ENCODE results near the gene ADAMTSL1. TPM values are rescaled to one million over a fixed set of nuclear protein-coding genes. Genes with fewer than 3 reads are reported as not detected.

ADAMTSL1 gene
- total and polyA plus RNA-seq, 12 donors: 0.37 to 5.2 (median 1.9) TPM

DNA sequence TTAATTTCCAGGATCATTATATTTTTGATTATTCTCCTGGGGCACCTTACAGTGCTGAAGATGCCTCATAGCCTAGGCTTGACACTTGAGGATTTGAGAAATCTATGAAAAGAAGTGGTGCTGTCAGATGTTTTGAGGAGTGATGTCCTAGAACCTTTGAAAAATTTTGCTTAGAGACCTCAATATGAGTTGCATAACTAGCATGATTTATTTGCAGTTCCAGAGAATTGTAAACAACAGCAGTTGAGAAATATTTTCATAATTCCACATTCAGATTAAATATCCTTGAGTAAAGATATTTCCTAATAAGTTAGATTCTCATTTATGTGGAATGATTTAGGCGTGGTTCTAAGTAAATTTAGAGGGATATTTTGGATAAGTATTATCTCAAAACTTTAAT lies 225.8 kb downstream of the ADAMTSL1 start:
- H3K4me3 ChIP-seq: no peak overlapping the region
- H3K36me3 ChIP-seq: peaks cover 0 to 12% (median 0%) of the 10 kb centered on the region in 9 donors
- H3K4me1 ChIP-seq: peaks cover 0 to 19% (median 0%) of the 10 kb centered on the region in 9 donors
- DNase-seq (no peak), ATAC-seq (no peak)
- peaks cover 0 to 17% (median 5%) of the 10 kb centered on the region in 11 donors for H3K9me3 ChIP-seq
- H3K27ac ChIP-seq: no peak overlapping the region
- intact Hi-C loops (cut with DNase I): no loop called here
- WGBS, 2 donors: 82 to 90% methylated on average over 1 of the region's 1 CpG
- no peak for TF ChIP-seq CTCF (IDR thresholded peaks at IDR 0.05)
- H3K27me3 ChIP-seq: no peaks in the 10 kb centered on the region

DNA sequence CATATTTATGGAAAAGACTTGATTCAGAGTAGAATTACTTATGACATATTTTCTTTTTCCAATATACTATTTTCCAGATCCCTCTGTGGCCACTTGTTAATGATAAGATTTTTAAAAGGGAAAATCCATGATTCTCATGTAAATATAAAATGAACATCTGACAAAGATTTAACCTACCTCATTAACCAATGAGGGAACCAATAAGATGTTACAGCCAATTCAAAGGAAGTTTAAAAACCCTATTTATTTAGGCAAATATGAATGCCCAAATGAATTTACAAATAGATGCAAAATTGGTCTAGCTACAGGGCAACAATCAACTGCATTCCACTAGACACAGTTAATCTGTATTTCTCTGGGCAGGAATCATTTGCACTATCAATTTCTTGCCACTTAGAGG lies 226.8 kb downstream of the ADAMTSL1 start:
- TF ChIP-seq CTCF (IDR thresholded peaks at IDR 0.05): no peak
- Histone ChIP-seq H3K27me3 (no peaks in the 10 kb centered on the region), H3K4me3 (no peak overlapping the region), H3K27ac (no peak overlapping the region), H3K36me3 (peaks cover 0 to 3% (median 0%) of the 10 kb centered on the region in 9 donors), H3K4me1 (peaks cover 0 to 26% (median 4%) of the 10 kb centered on the region in 9 donors), H3K9me3 (peaks cover 0 to 7% (median under 1%) of the 10 kb centered on the region in 11 donors)
- intact Hi-C loops (cut with DNase I): no loop called here
- DNase-seq: no peak
- ATAC-seq: no peak

DNA sequence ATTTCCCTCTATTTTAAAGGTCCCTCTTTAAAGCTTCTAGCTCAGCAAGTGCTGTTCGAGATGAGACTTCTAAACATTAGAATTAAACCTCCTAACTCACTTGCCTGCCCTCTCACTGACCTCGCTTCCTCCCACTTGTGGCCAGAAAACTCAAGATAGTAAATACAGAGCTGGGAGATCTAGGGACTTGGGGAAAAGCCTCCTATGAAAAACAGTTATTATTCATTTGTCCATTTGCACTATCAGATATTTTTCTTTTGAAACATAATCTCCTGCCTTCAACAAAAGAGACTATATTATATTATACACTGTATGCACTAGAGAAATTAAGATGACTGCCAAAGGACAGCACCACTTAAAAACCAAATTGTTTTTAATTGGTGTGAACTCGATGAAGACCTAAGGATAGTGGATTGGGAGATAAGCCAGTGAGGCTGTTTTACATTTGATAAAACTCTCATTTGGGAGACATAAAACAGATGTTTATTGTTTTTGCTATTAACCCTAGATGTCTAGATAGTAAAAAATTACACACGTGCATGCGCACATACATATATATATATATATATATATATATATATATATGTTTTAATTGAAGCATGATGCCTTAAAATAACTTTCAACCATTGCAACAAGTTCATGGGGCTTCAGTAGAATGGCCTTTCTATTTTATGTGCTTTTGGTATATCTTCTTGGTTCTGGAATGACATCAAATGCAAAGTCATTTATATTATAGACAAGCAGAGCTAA lies 229.4 kb downstream of the ADAMTSL1 start:
- Histone ChIP-seq H3K4me3 (no peak overlapping the region), H3K9me3 (no peaks in the 10 kb centered on the region), H3K27me3 (no peaks in the 10 kb centered on the region), H3K36me3 (no peaks in the 10 kb centered on the region), H3K4me1 (peaks cover 0 to 52% (median 17%) of the 10 kb centered on the region in 9 donors), H3K27ac (no peak overlapping the region)
- ATAC-seq (peak in 1 of 8 donors; percentile 74), DNase-seq (no peak)
- intact Hi-C loops (cut with DNase I): no loop called here
- TF ChIP-seq CTCF (IDR thresholded peaks at IDR 0.05): no peak
- 44 to 53% methylated on average over 5 of the region's 5 CpGs for WGBS, 2 donors

DNA sequence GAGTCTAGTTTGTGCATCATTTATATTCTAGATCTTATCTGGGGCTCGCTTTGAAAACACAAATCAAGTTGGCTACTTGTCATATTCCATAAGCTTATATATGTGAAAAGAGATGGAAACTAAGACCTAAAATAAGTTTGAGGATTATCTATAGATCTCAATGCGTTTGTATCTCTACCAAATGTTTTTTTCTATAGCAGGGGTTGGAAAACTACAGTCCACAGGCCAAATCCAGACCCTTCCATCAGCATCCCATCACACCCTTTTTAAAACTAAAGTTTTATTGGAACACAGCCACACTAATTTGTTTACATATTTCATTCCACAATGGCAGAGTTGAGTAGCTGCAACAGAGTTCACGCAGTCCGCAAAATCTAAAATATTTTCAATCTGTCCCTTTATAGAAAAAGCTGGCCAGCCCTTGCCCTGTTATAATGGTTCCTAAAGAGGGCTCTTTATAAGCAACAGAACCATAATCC lies 230.0 kb downstream of the ADAMTSL1 start:
- Histone ChIP-seq H3K27ac (no peak overlapping the region), H3K4me3 (no peak overlapping the region), H3K27me3 (no peaks in the 10 kb centered on the region), H3K4me1 (peaks cover 0 to 52% (median 17%) of the 10 kb centered on the region in 9 donors), H3K9me3 (no peaks in the 10 kb centered on the region), H3K36me3 (no peaks in the 10 kb centered on the region)
- WGBS, 2 donors: 89 to 91% methylated on average over 4 of the region's 4 CpGs
- TF ChIP-seq CTCF (IDR thresholded peaks at IDR 0.05): no peak
- no peak for DNase-seq
- intact Hi-C loops (cut with DNase I): no loop called here
- no peak for ATAC-seq
